Nephron (organoid): Measurements from ENCODE around the gene SMAD3.
"Not testable (repeated sequence)": the region's sequence is repeated elsewhere in the genome, so short reads cannot be mapped to it uniquely, and the experiment has no call there.

Experiments
- H3K27ac Mint-ChIP-seq, 3 experiments: 2 replicates each; pipeline ENCODE4 v1.8.0; 2020; ENCODE audit warnings: mixed read lengths in 3 of 3, mild to moderate bottlenecking in 2 of 3, moderate library complexity in 1 of 3
- H3K27me3 Mint-ChIP-seq: 2 replicates; pipeline ENCODE4 v1.8.0; 2021; ENCODE audit warnings: low read depth, mild to moderate bottlenecking, moderate library complexity, mixed read lengths
- H3K36me3 Mint-ChIP-seq: 2 replicates; pipeline ENCODE4 v1.8.0; 2020; ENCODE audit warnings: low read depth, mixed read lengths
- H3K4me1 Mint-ChIP-seq: 2 replicates; pipeline ENCODE4 v1.8.0; 2020; ENCODE audit warnings: mixed read lengths
- H3K4me3 Mint-ChIP-seq, 3 experiments: 2 replicates each; pipeline ENCODE4 v1.8.0; 2020; ENCODE audit warnings: mild to moderate bottlenecking in 3 of 3, mixed read lengths in 3 of 3, moderate library complexity in 2 of 3
- H3K9me3 Mint-ChIP-seq: 2 replicates; pipeline ENCODE4 v1.8.0; 2020; ENCODE audit warnings: mixed read lengths
- CTCF ChIP-seq, 3 experiments: fragments of 200-600 bp; sonication (generic); IDR thresholded peaks; one replicate each; pipeline ENCODE4 v1.5.0; 2021; ENCODE audit warnings: antibody characterized with exemption in 3 of 3; ENCODE audit not compliant: unreplicated experiment in 3 of 3

Gene SMAD3

DNA sequence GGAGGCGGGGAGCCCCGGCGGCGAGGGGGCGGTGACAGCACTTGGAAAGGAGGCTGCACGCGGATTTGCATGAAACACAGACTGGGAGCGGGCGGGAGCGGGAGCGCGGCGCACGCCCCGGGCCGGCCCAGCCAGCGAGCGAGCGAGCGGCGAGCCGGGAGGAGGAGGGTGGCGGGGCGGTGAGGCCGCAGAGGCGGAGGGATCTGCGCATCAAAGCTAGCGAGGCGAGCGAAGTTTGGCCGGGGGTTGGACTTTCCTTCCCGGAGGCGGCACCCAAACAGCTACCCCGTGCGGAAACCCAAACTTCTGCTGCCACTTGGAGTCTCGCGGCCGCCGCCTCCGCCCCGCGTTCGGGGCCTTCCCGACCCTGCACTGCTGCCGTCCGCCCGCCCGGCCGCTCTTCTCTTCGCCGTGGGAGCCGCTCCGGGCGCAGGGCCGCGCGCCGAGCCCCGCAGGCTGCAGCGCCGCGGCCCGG lies at the start of gene SMAD3:
Gene SMAD3, plus strand, starts transcription at position 72 of the 475 bp plus-strand sequence. CDS start 553 bp downstream, outside the sequence.
- no peak for TF ChIP-seq CTCF (IDR thresholded peaks at IDR 0.05; ENCODE audit: unreplicated experiment in 3 of 3)
- peaks cover 4% of the 10 kb centered on the region for H3K36me3 Mint-ChIP-seq
- peak within 1 kb of the TSS; percentile 98 to 100 (median 99) for H3K4me3 Mint-ChIP-seq
- peaks cover 9% of the 10 kb centered on the region for H3K27me3 Mint-ChIP-seq
- no peaks in the 10 kb centered on the region for H3K9me3 Mint-ChIP-seq
- H3K4me1 Mint-ChIP-seq = peaks cover 57% of the 10 kb centered on the region
- peak within 1 kb of the TSS; percentile 94 to 97 (median 96) for H3K27ac Mint-ChIP-seq

- H3K9me3 Mint-ChIP-seq = no peaks in the 10 kb centered on the region
- H3K4me1 Mint-ChIP-seq = peaks cover 37% of the 10 kb centered on the region
- no peak for TF ChIP-seq CTCF (IDR thresholded peaks at IDR 0.05; ENCODE audit: unreplicated experiment in 3 of 3)
- H3K27ac Mint-ChIP-seq = no peak overlapping the region
- no peaks in the 10 kb centered on the region for H3K36me3 Mint-ChIP-seq
- H3K4me3 Mint-ChIP-seq = no peak overlapping the region
- peaks cover 7% of the 10 kb centered on the region for H3K27me3 Mint-ChIP-seq
These were observed 48.1 kb upstream of the SMAD3 start for GRCh38 chr15:67017311-67017710.

DNA sequence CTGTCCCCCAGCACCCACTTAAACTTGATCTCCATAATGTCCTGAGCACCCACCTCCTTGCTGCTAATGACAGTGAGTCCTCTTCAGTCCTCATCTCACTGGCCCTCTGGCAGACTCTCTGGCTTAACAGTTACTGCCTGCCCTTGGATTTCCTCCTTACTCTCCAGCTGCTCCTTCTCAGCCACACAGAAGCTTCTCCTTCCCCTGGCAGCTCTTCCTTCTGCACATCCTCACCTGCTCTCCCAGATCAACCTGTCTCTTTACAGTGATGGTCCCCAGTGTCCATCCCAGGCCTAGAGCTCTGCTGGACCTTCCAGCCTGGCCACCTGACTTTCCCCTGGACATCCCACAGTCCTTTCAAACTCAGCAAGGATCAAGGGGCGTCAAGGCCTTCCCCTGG lies 47.4 kb upstream of the SMAD3 start:
- TF ChIP-seq CTCF (IDR thresholded peaks at IDR 0.05; ENCODE audit: unreplicated experiment in 3 of 3) = no peak
- no peaks in the 10 kb centered on the region for H3K9me3 Mint-ChIP-seq

GRCh38 chr15:67018441-67018840 lies 47.0 kb upstream of the SMAD3 start:
- no peak overlapping the region for H3K4me3 Mint-ChIP-seq

More for the DNA sequence above, 47.4 kb upstream of the SMAD3 start:
- Mint-ChIP-seq H3K36me3 (no peaks in the 10 kb centered on the region), H3K4me1 (peaks cover 40% of the 10 kb centered on the region), H3K27ac (peak overlapping the region; percentile 10 to 77 (median 37)), H3K27me3 (peaks cover 7% of the 10 kb centered on the region), H3K4me3 (peak overlapping the region in 2 of 3 experiments; percentile 31 to 52)

GRCh38 chr15:67019069-67019468 lies 46.3 kb upstream of the SMAD3 start:
- no peak overlapping the region for H3K4me3 Mint-ChIP-seq
- no peaks in the 10 kb centered on the region for H3K36me3 Mint-ChIP-seq
- H3K27me3 Mint-ChIP-seq = peaks cover 7% of the 10 kb centered on the region
- no peak for TF ChIP-seq CTCF (IDR thresholded peaks at IDR 0.05; ENCODE audit: unreplicated experiment in 3 of 3)
- H3K4me1 Mint-ChIP-seq = peaks cover 41% of the 10 kb centered on the region
- H3K27ac Mint-ChIP-seq = peak overlapping the region in 1 of 3 experiments; percentile 35
- H3K9me3 Mint-ChIP-seq = no peaks in the 10 kb centered on the region

More at GRCh38 chr15:67018441-67018840, 47.0 kb upstream of the SMAD3 start:
- Mint-ChIP-seq H3K27me3 (peaks cover 7% of the 10 kb centered on the region), H3K36me3 (no peaks in the 10 kb centered on the region), H3K9me3 (no peaks in the 10 kb centered on the region), H3K4me1 (peaks cover 37% of the 10 kb centered on the region), H3K27ac (peak overlapping the region; percentile 10 to 77 (median 37))
- no peak for TF ChIP-seq CTCF (IDR thresholded peaks at IDR 0.05; ENCODE audit: unreplicated experiment in 3 of 3)

DNA sequence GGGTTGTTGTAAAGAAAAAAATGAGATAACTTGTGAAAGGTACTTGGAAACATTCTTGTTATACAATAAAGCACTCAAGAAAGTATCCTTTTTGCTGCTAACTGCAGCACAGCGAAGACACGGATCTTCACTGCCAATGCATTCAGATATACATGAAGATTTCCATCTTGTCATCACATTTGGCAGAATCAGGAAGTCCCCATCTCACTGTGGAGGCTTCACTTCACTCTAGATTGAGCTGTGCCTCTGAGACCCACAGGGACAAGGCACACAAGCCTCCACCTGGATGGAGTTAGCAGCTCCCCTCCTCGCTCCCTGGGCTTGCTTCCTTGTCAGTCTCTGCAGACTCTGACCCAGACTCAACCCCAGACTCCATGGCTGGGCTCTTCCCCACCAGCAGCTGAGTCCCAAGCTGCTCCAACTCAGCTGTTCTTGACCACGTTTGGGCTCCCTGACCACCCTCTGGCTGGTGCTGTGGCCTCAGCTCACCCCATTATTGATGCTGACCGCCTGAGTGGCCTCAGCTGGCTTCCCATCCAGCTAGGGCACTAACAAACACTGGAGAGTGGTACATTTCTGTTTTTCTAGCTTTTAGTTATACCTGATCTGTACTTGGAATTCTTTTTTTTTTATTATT lies 45.4 kb upstream of the SMAD3 start:
- no peak for TF ChIP-seq CTCF (IDR thresholded peaks at IDR 0.05; ENCODE audit: unreplicated experiment in 3 of 3)
- Mint-ChIP-seq H3K27ac (no peak overlapping the region), H3K4me3 (no peak overlapping the region)

DNA sequence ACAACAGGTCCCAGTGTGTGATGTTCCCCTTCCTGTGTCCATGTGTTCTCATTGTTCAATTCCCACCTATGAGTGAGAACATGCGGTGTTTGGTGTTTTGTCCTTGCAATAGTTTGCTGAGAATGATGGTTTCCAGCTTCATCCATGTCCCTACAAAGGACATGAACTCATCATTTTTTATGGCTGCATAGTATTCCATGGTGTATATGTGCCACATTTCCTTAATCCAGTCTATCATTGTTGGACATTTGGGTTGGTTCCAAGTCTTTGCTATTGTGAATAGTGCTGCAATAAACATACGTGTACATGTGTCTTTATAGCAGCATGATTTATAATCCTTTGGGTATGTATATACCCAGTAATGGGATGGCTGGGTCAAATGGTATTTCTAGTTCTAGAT lies 44.7 kb upstream of the SMAD3 start:
- not testable (repeated sequence) for H3K36me3 Mint-ChIP-seq, H3K27ac Mint-ChIP-seq, H3K27me3 Mint-ChIP-seq, H3K9me3 Mint-ChIP-seq, H3K4me3 Mint-ChIP-seq
- peaks cover 49% of the 10 kb centered on the region for H3K4me1 Mint-ChIP-seq

More for the DNA sequence above, 45.4 kb upstream of the SMAD3 start:
- H3K27me3 Mint-ChIP-seq = peaks cover 7% of the 10 kb centered on the region
- no peaks in the 10 kb centered on the region for H3K9me3 Mint-ChIP-seq
- peaks cover 43% of the 10 kb centered on the region for H3K4me1 Mint-ChIP-seq
- no peaks in the 10 kb centered on the region for H3K36me3 Mint-ChIP-seq
